Stimulated activated CD4-positive, alpha-beta T cell treated with anti-CD3 and anti-CD28 coated beads, Interleukin-12 subunit alpha, Interleukin-12 subunit beta, amount 100 ng/mL, for 24 hours (primary cell): ENCODE measurements around the gene AFF3.
"Not testable (repeated sequence)": the region's sequence is repeated elsewhere in the genome, so short reads cannot be mapped to it uniquely, and the experiment has no call there.

Source experiments
- DNase-seq, 2 experiments: peaks; one replicate each; pipeline ENCODE4 v3.0.0-alpha.2; 2020; ENCODE audit warnings: low read depth in 2 of 2

The AFF3 gene

DNA sequence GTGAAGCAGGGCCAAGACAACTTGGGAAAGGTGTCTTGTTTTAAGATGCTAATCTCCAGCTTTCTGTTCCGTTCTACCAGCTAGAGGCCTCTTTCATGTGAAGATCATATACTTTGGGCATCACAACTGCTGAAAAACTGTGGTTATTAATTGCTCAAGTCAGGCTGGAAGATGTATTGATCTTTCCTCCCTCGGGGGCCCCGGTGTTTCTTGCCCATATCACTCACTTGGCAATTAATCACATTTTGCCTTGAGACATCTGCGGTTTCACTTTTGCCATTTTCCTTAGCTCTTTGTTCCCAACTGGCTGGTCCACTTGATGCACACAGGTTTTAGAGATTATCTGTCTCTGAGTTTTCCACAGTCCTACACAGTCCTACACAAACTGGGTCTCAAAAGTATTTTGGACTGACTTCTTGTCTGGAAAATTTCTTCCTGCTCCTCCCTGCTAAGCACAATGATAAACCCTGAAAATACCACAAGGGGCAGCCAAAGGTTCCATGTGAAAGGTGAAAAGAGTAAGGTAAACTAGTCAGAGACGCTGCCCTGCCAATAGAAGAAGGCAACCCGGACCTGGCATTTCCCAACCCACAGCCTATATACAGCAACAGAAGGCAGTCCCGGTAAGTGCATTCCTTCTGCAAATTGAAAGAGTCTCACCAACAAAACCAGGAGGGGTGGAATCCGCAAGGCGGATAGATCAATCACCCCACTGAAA is 181.0 kb downstream of the AFF3 start:
- DNase-seq = no peak

DNA sequence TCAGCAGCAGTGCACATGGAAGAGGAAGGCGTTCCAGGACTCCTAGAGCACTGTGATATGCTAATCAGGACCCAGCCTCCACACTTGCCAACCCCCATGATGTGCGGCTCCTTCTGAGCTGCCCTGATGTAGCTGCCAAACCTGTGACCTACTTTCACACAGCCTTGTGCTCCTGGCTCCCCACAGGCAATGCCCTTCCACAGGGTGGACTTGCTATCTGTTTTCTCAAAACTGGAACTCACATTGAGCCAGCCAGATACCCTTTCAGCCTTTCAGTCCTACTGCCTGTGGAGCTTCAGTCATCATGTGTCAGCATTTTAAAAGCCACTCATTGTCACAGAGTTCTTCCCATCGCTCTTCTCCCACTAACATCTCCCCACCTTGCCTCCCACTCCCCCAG is 181.6 kb downstream of the AFF3 start:
- DNase-seq = no peak

DNA sequence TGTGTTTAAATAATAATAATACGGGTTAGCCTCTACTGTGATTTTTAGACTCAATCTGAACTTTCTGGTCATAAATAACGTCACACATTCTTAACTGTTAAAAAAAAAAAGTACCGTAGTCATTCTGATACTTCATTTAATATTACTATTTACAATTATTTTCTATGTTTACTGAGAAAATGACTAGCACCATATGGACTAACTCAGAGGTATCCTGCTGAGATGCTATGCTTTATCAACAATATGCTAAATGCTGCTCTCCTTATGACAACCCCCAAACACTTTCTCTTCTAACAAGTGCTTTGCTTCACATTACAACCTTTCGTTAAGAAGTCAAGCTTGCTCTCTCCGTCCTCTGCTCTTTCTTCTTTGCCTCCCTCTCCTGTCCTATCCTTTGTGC is 182.1 kb downstream of the AFF3 start:
- DNase-seq = no peak

DNA sequence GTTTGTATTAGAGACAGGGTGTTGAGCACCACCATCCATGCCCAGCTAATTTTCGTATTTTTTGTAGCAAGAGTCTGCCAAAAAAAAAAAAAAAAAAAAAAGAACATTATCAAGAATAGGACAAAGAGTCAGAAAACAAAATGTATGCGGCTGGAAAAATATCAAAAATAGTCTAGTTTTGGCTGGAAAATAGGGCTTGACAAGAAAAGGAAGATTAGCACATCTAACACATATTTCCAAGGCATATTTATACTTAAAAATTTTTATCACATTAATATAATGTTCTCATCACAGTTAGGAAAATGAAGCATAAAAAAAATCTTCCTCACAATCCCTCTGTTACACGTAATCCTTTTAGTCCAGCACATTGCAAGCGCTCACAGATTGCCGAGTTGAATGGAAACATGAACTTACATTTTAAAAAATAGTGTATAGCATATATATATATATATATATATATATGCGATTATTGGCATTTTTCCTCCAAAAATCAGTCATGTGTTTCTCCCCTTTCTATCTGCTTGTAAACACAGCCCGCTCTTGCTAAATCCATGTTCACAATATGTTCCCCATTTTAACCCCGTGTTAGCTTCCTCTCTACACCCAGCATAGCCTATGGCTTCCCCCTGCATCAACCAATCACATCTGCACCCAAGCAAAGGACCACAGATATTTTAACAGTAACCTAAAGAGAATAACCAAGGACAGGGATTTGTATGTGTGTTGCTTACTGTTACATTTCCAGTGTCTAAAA is 183.0 kb downstream of the AFF3 start:
- DNase-seq = no peak

DNA sequence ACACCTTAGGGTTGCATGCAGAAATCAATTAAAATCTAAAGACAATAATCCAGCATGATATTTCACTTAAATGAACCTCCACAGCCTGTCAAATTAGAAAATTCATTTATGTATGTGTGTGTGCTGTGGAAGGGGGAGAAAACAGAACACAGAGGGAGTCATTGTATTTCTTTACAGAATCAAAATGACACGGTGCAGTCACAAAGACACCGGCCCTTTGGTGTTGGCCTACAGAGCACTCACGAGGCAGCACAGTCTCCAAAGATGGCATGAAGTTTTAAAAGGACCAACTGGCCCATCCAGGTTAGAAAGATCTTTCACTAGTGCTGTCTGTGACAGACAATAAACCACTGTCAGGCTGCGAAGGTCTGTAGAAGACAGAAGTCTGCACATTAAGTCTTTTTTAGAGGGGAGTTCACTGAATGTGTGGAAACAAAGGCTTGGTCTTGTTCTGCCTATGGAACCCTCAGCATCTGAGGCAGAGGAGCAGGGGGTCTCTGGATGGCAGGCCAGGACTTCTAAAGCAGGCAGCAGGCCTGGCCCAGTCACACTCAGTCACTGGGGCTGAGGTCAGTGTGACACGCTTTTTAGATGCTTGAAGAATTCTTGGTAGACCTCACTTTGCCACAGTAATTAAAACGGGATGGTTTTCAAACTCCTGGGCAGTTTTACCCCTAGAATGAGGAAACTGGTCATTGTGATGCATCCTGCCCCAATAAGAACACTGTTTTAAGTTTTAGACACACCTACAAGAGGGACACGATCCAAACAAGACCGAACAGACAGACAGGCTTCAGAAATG is 184.9 kb downstream of the AFF3 start:
- DNase-seq = no peak

DNA sequence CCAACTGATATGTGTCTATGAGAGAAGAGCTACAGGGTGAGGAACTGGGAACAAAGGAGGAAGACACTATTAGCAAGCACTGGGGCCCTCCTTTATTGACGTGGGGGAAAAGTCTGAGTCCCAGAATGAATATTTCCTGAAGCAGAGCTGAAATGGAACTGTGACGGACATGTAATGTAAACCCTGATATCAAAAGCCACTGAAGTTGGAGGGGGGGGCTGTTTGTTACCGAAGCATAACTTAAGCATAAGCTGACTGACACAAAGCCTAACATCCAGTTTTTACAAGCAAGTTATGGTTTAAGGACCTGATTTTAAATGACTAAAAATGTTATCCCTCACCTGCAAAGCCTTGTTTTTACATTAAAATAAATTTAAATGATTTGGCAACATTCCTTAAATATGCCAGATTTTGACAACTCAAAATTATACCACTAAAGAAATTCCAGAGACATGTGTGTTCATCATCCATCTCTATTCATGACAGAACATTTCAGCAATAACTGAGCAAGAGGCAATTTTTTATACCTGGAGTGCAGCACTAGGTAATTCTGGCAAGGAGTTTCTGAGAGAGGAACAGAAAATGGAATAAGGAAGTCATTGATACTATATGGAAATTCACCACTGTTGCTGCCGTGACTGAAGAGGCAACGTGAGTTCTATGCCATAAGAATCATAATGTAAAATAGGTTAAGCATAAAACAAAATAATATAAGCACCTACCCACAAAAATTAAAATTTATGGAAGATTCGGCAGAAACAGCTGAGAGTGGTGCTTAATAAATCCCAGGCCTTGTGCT is 186.0 kb downstream of the AFF3 start:
- DNase-seq = no peak

DNA sequence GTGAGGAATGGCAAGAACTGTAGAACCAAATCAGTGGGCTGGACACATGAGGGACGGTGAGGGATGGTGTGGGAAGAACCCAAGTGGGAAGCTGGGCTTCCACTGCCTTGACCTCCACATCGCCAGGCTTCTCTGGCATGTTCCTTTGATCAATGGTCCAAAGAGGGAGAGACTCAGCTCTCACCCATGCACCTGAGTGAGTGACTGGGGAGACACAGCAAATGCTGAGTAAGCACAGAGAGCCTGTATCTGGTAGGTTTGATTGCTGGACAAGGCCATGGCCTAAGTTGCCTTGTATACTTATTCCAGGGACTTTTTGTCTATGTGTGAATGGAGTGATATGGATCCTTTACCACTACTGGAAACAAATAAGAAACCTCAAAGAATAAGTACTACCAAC is 188.6 kb downstream of the AFF3 start:
- DNase-seq = no peak

DNA sequence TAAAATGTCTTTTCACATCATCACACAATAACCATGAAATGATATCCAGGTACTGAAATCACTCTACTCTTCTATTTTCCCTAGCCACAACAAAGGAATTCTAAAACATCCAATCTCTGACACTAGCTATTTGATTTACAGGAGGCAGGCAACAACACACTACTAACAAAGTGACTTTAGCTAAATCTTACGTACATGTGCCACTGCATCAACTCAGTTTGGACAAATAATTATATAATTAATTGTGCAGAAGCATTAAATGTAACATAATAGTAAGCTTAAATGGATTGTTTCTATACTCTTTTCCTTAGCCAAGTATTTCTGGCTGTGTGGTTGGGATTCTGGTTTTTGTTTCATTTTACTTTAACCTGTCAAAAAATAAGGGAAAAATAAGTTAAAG is 192.4 kb downstream of the AFF3 start:
- DNase-seq = no peak

DNA sequence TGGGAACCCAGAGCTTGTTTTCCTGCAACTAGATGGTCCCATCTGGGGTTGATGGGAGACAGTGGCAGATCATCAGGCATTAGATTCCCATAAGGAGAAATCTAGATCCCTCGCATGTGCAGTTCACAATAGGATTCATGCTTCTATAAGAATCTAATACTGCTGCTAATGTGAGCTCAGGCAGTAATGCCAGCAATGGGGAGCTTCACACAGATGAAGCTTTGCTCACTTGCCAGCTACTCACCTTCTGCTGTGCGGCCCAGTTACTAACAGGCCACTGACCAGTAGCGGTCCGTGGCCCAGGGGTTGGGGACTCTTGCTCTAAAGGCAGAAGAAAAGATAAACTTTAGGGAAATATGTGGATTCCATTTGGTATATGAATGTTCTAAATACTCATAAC is 192.9 kb downstream of the AFF3 start:
- DNase-seq = no peak

DNA sequence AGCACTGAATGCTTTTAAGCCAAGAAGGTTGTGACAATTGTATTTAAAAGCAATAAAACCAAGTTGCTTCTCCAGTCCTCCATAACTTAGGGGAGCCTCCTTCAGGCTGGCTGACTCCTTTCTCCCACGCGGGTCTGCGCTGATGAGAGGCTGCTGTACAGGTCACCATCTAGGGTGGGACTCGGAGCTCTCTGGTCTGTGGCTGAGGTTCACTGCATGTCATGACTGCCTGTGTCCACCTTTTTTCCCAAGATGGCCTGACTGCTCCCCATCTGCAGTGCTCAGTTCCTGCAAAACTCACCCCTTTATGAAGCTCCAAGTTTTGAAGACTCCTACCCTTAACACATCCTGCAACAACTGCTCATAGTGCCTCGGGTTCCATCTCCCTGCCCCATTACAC is 194.4 kb downstream of the AFF3 start:
- no peak for DNase-seq

DNA sequence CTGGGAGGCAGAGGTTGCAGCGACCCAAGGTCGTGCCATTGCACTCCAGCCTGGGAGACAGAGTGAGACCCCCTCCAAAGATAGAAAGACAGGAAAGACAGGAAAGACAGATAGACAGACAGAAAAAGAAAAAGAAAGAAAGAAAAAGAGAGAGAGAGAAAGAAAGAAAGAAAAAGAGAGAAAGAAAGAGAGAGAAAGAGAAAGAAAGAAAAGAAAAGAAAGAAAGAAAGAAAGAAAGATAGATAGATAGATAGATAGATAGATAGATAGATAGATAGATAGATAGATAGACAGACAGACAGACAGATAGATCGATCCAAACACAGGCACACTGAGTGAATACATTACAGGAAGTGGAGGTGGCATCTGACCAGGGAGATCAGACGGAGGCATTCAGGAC is 195.0 kb downstream of the AFF3 start:
- DNase-seq = not testable (repeated sequence)

DNA sequence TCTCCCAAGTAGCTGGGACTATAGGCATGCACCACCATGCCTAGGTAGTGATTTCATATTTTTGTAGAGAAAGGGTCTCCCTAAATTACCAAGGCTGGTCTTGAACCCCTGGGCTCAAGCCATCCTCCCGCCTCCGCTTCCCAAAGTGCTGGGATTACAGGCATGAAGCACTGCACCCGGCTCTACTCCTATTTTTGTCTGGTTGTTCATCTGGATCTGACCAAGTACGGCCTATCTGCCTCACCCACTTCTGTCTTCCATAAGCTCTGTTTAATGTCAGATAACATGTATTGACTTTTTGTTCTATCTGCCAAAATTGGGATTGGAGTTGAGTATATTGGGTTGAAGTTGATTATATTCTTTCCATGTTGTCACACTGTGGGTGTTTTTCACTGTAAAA is 198.4 kb downstream of the AFF3 start:
- DNase-seq = no peak

DNA sequence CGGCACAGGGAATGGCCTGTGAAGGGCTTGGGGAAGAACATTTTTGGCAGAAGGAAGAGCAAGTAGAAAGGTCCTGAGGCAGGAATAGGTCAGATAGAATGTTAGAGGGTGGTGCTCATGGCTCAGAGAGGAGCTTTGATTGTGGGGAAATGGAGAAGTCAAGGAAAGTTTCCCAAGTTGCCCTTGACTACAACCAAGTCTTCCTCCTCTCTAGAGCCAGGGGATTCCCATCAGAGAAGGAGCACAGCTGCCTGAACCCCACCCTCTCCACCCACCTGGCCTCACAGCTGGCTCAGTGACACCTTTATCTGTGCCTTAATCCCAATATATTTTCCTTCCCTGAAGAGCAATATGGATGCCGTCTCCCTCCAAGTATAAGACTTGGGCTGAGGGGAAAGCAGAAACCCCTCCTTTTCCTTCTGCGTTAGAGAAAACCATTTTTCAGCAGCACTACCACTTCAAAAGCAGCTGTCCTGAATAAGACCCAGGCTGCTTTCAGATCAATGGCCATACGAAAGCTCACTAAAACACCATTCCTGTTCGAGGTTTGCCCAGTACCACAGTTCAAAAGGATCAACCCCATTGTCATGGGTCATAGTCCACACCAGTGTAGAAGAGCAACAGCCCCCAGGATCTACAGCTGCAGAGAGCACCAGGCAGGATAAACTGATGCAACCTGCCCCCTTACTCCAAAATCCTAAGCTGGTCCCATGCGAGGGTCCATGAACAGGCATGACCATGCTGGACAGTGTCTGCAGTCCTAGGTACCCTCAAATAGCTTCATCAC is 199.6 kb downstream of the AFF3 start:
- no peak for DNase-seq

DNA sequence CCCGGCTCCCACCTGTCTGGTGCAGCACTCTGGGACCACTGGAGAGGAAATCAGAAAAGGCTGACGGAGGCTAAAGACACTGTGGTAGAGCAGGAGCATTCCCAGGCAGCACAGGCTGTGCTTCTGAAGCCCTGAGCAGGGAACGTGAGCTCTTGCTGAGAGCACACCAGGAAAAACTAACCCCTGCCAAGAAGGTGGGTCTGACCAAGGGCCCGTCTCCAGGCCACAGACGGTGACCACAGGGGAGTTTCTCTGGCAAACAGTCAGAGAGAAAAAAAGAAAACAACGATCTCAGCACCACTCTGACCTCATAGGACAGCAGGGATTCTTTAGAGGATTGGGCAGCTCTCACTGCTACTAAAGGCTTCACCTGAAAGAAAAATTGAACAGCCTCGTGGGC is 201.4 kb downstream of the AFF3 start:
- no peak for DNase-seq

DNA sequence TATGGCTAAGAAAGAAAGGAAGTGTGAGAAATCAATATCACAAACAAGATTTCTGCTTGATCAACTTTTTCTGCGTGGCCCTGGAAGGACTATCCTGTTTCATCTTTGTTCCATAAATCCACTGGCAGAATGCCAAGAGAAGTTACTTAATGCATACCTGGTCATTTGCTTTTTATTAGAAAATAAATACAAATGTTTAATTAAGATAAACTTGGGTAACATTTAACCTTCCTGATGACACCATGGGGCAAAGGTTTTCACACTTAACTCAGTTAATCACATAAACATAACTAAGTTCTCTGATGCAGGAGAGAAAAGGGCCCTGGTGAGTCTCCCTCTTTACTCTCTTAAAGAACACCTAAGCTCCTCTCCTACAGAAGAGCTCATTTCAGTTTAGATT is 203.3 kb downstream of the AFF3 start:
- DNase-seq = no peak

DNA sequence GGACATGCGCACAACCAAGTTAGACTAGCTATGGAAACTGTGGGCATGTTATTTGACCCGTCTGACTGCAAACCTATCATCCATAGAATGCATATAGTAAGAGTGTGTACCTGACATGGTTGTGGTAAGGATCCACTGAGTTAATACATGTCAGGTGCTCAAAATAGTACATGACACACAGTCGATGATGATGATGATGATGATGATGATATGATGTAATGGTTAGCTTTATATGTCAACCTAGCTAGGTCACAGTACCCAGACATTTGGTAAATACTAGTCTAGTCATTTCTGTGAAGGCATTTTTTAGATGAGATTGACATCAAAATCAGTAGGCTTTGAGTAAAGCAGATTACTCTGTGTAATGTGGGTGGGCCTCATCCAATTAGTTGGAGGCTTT is 204.1 kb downstream of the AFF3 start:
- DNase-seq = no peak

DNA sequence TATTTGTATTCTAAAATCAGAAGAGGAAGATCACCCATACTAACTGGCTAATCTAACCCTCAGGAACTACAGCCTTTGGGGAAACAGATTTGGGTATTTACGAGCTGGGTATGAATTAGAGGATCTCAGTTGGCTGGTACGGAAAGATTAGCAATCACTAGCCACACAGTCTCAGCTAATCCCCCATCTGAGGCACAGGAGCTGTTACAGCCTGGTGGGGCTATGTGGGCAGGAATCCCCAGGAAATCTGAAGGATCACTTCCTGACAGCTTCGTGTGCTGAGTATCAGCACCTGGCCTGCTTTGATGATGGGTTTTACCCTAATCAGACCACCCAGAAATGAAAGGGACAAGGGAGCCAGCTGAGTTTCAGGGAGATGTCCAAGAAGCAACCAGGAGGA is 206.3 kb downstream of the AFF3 start:
- no peak for DNase-seq

DNA sequence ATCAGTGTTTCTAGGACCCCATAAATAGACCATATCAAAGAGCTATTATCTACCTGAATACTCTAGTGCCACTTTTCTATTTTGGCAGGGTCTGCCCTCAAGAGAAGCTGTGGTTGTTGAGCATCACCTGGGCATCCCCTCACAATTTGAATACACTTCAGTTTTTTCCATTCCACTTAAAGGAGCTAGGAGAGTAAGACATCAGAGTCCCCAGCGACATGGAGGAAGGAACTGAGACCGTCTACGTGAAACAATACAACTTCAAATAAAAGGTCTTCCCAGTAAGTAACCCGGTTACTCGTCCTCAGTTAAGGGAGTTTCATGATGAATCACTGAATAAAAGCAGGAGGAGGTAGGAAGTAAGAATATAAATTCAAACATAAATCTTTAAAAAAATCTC is 206.7 kb downstream of the AFF3 start:
- DNase-seq = no peak

DNA sequence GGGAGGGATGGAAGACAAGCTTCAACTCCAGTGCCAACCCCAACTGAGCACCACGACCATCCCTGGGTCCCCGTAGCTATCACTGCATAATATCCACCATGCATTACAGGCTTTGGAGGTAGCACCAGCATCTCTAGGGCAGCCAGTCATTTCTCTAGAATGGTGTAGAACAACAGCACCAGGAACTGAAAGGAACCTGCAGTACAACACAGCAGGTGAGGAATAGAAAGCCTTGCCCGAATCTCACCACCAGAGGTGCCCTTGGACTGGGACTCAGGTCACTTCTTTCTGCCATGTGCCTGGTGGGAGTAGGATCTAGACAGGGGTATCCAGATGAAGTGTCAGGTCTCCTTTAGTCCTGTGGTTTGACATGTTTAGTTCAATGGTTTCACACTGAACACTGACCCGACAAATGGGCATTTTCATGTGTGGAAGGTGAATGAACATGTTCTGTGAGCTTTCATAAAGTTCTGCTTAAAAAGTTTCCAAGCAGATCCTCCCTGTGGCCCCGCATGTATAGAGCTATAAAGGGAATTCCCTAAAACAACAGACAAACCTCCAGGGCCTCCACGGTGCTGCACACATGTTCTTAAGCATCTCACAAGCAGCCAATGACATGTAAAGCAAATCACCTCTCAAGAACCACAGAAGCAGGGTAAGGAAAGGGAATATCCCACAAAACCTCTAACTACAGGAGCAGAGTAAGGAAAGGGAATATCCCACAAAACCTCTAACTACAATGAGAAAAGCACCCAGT is 208.3 kb downstream of the AFF3 start:
- DNase-seq = no peak

DNA sequence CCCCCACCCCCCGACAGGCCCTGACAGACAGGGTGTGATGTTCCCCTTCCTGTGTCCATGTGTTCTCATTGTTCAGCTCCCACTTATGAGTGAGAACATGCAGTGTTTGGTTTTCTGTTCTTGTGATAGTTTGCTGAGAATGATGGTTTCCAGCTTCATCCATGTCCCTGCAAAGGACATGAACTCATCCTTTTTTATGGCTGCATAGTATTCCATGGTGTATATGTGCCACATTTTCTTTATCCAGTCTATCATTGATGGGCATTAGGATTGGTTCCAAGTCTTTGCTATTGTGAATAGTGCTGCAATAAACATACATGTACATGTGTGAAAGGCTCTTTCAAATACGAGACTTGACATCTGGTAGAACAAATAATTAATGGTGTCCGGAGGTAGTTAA is 208.9 kb downstream of the AFF3 start:
- not testable (repeated sequence) for DNase-seq
